ENCODE results near the gene PCDHA9. TPM values are rescaled to one million over a fixed set of nuclear protein-coding genes. Genes with fewer than 3 reads are reported as not detected.

PCDHA9 gene
- total and polyA plus RNA-seq, 10 of the 15 experiments (the other 5 are each of a cell fraction or from before 2014, with no cell fraction given) = 0.01 to 0.06 (median 0.03) TPM; not detected in 7

DNA sequence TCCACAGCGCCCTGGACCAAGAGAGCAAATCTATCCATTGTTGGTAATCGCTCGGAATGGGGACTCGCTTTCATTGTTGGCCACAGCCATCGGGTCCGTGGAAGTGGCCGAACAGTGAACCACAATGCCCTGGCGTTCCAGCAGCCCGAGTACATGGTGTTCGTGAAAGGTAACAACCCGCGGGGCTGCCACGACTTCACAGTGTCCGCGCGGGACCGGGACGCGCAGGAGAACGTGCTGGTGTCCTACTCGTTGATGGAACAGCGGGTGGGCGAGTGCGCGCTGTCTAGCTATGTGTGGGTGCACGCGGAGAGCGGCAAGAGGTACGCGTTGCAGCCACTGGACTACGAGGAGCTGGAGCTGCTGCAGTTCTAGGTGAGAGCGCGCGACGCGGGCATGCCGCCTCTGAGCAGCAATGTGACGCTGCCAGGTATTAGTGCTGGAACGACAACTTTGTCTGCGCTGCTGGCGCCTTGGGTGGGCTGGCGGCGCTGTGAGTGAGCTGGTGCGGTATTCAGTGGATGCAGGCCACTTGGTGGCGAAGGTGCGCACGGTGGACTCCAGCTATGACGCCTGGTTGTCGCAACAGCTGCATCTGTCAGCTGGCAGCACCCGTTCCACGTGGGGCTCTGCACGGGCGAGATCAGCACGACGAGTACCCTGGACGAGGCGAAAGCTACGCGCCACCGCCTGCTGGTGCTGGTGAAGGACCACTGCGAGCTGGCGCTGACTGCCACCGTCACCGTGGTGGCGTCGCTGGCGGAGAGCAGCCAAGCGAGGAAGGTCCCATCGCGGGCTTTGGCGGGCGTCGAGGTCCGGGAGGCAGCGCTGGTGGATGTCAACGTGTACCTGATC lies 14.5 kb downstream of the PCDHA9 start:
- RAD21 ChIA-PET (ENCODE audit: unreplicated experiment) = no interaction called here
- FAIRE-seq (no peak), ATAC-seq (no peak), DNase-seq (ENCODE audit: low read depth, low spot score) (no peak)
- CTCF ChIA-PET = no interaction called here
- no peak overlapping the region for H3K4me3 ChIP-seq
- H3K27me3 ChIP-seq (replicated peaks in 1 of 2; ENCODE audit: control insufficient read depth in 2 of 2, insufficient read depth in 2 of 2, low read length in 1 of 2) = no peaks in the 10 kb centered on the region
- H2AFZ ChIP-seq (ENCODE audit: control insufficient read depth, low read depth, low read length) = no peak overlapping the region
- H4K20me1 ChIP-seq (ENCODE audit: control insufficient read depth, insufficient read depth) = no peaks in the 10 kb centered on the region
- no peak overlapping the region for H3K9ac ChIP-seq (ENCODE audit: control insufficient read depth, insufficient read depth, low read length)
- no peak overlapping the region for H3K4me2 ChIP-seq (ENCODE audit: control insufficient read depth, insufficient read depth)
- H3K79me2 ChIP-seq (ENCODE audit: control insufficient read depth, insufficient read depth, low read length) = no peaks in the 10 kb centered on the region
- H3K9me3 ChIP-seq (replicated peaks; ENCODE audit: control insufficient read depth, insufficient read depth, low read length) = no peaks in the 10 kb centered on the region; the same call in 2 of the 3 replicates
- 82% methylated on average over 62 of the region's 76 CpGs for WGBS (ENCODE audit: insufficient coverage, insufficient replicate concordance, low lambda C conversion rate, missing lambda C conversion rate)
- no peaks in the 10 kb centered on the region for H3K4me1 ChIP-seq (ENCODE audit: control insufficient read depth, insufficient read depth, low read length)
- intact Hi-C loops (cut with micrococcal nuclease; ENCODE audit: unreplicated experiment) = no loop called here
- SMC1A ChIA-PET (ENCODE audit: uncharacterized antibody, unreplicated experiment) = no interaction called here
- no peak overlapping the region for H3K27ac ChIP-seq (ENCODE audit: control insufficient read depth, insufficient read depth)
- H3K36me3 ChIP-seq (ENCODE audit: control insufficient read depth in 2 of 2, insufficient read depth in 2 of 2, low read length in 1 of 2) = no peaks in the 10 kb centered on the region
- no TSS peak for BruUV-seq (replicated peaks)
- TF ChIP-seq EP300 (IDR thresholded peaks at IDR 0.05; ENCODE audit: borderline replicate concordance in 1 of 2, control insufficient read depth in 1 of 2, low read depth in 2 of 2, low read length in 2 of 2) (no peak), RAD21 (IDR thresholded peaks at IDR 0.05; ENCODE audit: insufficient read depth, low read depth, low read length) (no peak), MTA2 (IDR thresholded peaks at IDR 0.05; ENCODE audit: low read depth) (no peak), SMAD1 (IDR thresholded peaks at IDR 0.05; ENCODE audit: low read depth, partially characterized antibody) (no peak), ZNF207 (IDR thresholded peaks at IDR 0.05; ENCODE audit: borderline replicate concordance) (no peak)
- TF ChIP-seq, protein P1, sequence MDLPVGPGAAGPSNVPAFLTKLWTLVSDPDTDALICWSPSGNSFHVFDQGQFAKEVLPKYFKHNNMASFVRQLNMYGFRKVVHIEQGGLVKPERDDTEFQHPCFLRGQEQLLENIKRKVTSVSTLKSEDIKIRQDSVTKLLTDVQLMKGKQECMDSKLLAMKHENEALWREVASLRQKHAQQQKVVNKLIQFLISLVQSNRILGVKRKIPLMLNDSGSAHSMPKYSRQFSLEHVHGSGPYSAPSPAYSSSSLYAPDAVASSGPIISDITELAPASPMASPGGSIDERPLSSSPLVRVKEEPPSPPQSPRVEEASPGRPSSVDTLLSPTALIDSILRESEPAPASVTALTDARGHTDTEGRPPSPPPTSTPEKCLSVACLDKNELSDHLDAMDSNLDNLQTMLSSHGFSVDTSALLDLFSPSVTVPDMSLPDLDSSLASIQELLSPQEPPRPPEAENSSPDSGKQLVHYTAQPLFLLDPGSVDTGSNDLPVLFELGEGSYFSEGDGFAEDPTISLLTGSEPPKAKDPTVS (IDR thresholded peaks at IDR 0.05; ENCODE audit: low read depth, low read length) = no peak
- TF ChIP-seq, protein P2, sequence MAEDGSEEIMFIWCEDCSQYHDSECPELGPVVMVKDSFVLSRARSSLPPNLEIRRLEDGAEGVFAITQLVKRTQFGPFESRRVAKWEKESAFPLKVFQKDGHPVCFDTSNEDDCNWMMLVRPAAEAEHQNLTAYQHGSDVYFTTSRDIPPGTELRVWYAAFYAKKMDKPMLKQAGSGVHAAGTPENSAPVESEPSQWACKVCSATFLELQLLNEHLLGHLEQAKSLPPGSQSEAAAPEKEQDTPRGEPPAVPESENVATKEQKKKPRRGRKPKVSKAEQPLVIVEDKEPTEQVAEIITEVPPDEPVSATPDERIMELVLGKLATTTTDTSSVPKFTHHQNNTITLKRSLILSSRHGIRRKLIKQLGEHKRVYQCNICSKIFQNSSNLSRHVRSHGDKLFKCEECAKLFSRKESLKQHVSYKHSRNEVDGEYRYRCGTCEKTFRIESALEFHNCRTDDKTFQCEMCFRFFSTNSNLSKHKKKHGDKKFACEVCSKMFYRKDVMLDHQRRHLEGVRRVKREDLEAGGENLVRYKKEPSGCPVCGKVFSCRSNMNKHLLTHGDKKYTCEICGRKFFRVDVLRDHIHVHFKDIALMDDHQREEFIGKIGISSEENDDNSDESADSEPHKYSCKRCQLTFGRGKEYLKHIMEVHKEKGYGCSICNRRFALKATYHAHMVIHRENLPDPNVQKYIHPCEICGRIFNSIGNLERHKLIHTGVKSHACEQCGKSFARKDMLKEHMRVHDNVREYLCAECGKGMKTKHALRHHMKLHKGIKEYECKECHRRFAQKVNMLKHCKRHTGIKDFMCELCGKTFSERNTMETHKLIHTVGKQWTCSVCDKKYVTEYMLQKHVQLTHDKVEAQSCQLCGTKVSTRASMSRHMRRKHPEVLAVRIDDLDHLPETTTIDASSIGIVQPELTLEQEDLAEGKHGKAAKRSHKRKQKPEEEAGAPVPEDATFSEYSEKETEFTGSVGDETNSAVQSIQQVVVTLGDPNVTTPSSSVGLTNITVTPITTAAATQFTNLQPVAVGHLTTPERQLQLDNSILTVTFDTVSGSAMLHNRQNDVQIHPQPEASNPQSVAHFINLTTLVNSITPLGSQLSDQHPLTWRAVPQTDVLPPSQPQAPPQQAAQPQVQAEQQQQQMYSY (CRISPR knock-in tag; IDR thresholded peaks at IDR 0.05) = no peak
- TF ChIP-seq, protein P3, sequence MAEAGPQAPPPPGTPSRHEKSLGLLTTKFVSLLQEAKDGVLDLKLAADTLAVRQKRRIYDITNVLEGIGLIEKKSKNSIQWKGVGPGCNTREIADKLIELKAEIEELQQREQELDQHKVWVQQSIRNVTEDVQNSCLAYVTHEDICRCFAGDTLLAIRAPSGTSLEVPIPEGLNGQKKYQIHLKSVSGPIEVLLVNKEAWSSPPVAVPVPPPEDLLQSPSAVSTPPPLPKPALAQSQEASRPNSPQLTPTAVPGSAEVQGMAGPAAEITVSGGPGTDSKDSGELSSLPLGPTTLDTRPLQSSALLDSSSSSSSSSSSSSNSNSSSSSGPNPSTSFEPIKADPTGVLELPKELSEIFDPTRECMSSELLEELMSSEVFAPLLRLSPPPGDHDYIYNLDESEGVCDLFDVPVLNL (IDR thresholded peaks at IDR 0.05; ENCODE audit: low read depth, low read length) = no peak
- POLR2A ChIA-PET = no interaction called here
- in situ Hi-C loops (cut with MboI) = no loop called here

Data from GM12878 (cell line).